NOMO-1 (cell line): ENCODE data around the gene NFIC.
"Not testable (repeated sequence)": the region's sequence is repeated elsewhere in the genome, so short reads cannot be mapped to it uniquely, and the experiment has no call there.

Experiments used
- DNase-seq, 2 experiments: peaks; one replicate each; lab custom pipeline; 2025; ENCODE audit not compliant: unreplicated experiment in 2 of 2; lab: John Stamatoyannopoulos, UW

NFIC gene

GRCh38 chr19:3336680-3337523 lies 29.5 kb upstream of the NFIC start:
- no peak for DNase-seq

- no peak for DNase-seq
Measured at GRCh38 chr19:3338541-3339181, 27.7 kb upstream of the NFIC start.

- DNase-seq: no peak
Measured at GRCh38 chr19:3340340-3340739, 26.0 kb upstream of the NFIC start.

DNA sequence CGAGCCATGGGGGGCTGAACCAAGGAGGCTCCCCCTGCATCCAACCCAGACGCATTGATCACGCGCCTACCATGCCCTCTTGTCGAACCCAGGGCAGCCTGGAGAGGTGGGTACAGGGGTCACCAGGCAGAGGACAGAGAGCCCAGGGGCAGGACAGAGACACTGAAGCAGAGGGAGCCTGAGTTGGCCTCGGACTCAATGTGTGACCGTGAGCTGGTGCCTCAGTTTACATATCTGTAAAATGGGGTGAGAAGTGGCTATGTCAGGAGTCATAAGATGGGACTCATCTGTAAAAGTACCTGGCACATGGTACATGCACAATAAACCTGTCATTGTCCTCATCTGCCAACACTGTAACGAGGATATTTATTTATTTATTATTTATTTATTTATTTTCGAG lies 24.1 kb upstream of the NFIC start:
- DNase-seq: no peak

DNA sequence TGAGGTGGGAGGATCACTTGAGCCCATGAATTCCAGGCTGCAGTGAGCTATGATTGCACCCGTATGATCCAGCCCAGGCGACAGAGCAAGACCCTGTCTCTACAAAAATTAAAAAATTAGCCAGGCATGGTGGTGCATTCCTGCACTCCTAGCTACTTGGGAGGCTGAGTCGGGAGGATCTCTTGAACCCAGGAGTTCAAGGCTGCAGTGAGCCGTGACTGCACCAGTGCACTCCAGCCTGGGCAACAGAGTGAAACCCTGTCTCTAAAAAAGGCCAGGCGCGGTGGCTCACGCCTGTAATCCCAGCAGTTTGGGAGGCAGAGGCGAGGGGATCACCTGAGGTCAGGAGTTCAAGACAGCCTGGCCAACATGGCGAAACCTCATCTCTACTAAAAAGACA lies 23.4 kb upstream of the NFIC start:
- DNase-seq: not testable (repeated sequence)

DNA sequence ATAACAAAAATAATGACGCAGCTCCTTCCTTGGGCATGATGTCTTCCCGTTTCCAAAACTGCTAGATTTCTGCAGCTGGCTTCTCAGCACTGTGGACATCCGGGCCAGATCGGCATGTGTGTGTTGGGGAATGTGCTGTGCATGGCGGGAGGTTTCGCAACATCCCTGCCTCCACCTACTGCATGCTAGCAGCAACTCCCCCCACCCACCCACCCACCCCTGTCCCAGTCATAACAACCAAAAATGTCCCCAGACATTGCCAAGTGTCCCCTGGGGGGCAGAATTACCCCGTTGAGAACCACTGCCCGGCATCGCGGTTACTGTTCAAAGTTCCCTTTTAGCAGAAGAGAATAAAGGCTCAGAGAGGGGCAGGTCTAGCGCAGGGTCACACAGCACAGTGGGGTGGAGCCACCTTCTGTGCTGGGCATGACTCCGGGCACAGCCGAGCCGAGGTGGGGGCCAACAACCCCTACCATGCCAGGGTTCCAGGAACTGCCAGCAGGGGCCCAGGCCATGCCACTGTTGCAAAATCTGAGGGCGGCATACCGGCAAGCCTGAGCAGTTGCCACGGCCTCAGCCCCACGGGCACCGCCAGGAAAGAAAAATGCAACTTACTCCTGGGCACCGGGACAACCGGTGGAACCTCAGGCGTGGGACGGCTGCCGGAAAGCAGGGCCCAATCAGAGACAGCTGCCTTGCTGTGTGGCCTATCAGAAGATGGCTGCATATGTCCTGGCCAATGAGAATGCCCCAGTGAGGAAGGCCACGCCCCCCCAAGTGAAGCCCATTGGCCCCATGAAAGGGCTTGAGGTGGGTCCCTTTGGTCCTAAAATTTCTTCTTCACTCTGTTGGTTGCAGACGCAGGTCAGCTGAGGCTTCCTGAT lies 22.5 kb upstream of the NFIC start:
- peak; percentile 60 to 78 for DNase-seq

GRCh38 chr19:3344608-3345598 lies 21.5 kb upstream of the NFIC start:
- no peak for DNase-seq

DNA sequence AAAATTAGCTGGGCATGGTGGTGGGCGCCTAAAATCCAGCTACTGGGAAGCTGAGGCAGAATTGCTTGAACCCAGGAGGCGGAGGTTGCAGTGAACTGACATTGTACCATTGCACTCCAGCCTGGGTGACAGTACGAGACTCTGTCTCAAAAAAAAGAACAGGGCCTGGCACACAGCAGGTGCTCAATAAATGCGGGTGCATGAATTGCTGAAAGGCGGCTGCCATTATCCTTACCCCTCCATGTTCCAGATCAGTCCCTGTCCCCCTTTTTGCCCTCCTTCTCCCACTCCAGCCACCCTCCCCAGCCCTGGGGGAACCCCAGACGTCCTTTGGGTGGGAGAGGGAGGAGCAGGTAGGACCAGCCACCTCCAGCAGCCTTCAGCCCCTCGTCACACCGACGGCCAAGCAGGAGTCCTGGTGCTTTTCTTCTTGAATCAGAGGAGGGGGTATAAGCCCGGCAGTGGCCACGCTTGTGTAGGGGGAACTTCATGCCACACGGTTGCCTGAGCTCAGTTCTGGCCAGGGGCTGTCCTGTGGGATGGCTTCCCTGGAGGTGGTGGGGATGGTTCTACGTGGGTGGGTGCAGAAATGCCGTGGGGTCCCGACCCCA lies 20.4 kb upstream of the NFIC start:
- no peak for DNase-seq

DNA sequence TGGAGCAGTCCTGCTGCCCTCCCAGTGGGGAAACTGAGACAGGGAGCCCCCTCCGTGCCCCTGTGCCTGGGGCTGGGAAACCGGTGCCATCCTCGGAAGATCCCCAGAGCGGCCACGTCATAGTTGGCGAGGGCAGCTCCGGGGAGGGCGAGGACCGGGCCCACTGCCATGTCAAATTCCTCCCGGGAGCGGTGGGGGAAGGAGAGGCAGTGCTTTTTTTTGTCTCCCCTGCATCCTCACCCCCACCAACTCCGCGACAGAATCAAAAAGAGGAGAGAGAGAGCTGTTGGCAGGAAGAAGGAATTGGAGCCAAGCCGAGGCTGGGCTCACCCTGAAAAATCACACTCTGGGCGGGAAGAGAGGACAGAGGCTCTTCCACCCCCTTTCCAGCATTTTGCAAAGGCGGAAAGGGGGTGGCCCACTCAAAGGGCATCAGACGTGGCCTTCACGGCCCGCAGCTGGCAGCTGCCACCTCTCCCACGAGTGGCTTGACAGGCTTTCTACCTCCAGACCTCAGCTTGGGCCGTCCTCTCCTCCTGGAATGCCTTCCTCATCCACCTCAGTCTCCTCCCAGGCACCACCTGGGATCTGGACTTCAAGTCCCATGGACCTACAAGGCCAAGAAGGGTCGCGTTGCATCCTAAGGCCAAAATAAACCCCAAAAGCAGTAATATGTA lies 19.6 kb upstream of the NFIC start:
- DNase-seq: no peak

DNA sequence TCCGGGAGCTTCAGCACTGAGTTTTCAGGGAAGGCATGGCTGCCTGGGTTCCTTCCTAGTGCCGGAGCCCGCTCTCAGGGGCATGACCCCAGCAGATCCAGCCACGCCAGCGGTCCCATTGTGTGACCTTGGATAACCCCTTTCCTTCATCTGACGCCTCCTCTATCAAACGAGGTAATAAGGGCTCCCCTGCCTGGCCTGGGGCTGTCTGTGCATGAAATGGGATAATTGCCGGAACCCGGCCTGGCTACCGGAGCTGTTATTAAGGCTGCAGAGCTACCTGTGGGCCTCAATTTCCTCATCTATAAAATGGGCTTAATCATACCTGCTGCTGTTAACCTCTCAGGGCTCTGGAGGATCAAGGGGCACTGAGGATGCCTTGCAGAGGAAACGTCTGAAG lies 18.3 kb upstream of the NFIC start:
- DNase-seq: no peak

DNA sequence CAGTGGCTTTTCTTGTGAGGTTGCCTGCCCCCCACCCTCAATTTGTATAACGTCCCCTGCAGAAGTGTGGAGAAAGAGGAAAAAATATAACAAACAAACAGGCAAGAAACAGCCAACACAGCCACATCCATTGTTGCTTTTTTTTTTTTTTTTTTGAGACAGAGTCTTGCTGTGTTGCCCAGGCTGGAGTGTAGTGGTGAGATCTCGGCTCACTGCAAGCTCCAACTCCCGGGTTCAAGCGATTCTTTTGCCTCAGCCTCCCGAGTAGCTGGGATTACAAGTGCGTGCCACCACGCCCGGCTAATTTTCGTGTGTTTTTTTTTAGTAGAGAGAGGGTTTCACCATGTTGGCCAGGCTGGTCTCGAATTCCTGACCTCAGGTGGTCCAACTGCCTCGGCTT lies 17.9 kb upstream of the NFIC start:
- not testable (repeated sequence) for DNase-seq

DNA sequence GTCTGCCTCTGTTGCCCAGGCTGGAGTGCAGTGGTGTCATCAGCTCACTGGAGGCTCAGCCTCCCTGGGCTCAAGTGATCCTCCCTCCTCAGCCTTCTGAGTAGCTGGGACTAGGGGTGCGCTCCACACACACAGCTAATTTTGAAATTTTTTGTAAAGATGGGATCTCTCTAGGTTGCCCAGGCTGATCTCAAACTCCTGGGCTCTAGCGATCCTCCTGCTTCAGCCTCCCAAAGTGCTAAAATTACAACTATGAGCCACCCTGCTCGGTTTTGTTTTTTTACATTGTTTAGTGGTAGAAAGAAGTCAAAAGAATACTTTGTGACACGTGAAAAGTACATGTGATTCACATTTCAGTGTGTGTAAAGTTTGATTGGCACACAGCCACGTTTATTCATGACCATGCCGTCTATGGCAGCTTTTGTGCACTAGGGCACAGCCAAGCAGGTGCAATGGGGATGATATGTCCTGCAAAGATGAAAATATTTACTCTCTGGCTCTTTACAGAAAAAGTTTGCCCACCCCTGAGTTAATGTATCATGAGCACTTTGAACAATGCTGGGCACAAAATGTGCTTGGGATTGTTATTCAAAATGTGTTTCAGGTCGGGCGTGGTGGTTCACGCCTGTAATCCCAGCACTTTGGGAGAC lies 16.2 kb upstream of the NFIC start:
- DNase-seq: no peak

DNA sequence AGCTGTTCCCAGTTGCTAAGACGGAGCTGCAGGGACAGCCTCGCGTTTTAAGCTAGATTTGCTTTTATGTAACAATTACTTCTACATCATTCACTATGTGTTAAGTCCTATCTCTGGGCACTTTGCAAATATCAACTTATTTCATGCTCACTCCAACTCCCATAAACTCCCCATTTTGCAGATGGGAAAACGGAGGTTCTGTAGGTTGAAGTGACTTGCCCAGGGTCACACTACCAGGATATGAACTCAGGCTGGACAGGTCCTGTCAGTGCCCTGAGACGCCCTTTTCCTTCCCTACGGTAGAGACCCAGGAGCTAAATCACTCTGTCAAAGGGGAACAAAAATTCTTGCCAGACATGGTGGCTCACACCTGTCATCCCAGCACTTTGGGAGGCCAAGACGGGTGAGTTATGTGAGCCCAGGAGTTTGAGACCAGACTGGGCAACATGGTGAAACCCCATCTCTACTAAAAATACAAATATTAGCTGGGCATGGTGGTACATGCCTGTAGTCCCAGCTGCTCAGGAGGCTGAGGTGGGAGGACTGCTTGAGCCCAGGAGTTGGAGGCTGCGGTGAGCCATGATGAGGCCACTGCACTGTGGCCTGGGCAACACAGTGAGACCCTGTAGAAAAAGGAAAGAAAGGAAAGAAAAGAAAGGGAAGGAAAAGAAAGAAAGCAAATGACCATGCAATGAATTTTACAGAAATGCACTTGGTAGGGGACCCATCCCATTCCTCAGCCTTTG lies 14.5 kb upstream of the NFIC start:
- no peak for DNase-seq

GRCh38 chr19:3353493-3353892 lies 12.9 kb upstream of the NFIC start:
- no peak for DNase-seq

GRCh38 chr19:3356805-3357204 lies 9.6 kb upstream of the NFIC start:
- no peak for DNase-seq

DNA sequence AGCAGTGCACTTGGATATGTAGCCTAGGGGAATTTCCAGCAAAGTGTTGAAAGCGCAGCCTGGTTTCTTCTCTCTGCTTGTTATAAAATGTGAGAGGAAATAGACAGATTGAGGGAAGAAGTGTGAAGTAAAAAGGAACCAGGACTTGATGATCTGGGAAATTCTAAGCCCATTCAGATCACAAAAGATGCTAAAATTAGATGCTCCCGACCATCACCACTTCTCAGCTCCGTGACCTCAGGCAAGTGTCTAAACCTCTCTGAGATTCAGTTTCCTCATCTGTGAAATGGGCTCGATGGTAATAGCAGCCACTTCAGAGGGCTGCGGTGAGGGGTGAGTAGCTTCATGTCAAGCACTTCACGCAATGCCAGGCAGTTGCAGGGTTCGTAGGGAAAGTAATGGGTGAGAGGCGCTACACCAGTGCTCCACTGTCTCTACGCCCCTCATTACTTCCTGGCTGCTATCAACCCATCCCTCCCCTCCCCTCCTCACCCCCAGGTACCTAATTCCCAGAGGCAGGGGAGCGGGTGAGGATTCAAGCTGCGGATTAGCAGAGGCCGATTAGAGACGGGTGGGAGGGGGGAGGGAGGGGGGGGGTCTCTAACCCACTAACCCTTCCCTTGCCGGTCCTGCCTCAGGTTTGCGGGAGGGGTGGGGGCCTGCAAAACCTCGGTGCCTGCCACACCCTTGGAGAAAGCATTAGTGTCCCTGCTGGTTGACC lies 9.0 kb upstream of the NFIC start:
- DNase-seq: no peak

DNA sequence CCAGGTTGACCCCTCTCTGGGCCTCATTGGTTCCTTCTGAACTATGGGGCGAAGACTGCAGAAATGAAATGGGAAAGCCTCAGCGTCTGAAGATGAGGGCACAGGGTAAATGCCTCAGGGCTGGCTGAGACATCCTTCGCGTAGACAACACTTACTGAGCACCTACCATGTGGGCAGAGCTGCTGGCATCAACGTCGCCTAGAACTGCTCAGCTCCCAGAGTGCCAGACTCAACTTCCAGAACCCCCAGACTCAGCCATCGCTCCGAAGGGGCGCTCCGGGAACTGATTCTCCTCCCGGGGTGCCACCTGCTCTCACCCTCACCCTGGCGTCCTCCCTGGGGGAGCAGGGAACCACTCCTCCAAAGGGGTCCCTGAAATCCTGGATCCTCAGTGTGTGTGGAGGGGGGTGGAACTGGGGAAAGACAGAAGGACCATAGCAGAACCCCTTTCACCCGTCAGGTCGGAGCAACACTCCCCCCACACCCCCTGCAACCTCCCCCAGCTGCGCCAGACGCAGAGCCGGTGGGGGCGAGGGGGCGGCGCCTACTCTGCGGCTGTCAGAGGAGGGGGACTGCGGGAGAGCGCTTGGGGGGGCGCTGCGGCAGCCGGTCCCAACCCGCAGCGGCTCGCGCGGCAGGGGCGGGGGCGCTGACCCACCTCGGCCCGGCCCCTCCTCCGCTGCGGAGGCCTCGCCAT lies 8.2 kb upstream of the NFIC start:
- no peak for DNase-seq
